MM.1S (cell line): Measurements from ENCODE around the gene PRKCB.

Experiments used
- DNase-seq: peaks from one replicate; pipeline ENCODE4 v3.0.0-alpha.2; 2015
- H2AFZ ChIP-seq: fragments of 300-600 bp; sonication (generic); 2 replicates; pipeline ENCODE4 v1.6.0; 2016; ENCODE audit warnings: antibody characterized with exemption, low read length
- H3F3A ChIP-seq: fragments of 300-600 bp; sonication (generic); 2 replicates; pipeline ENCODE4 v1.6.1; 2016; ENCODE audit warnings: mild to moderate bottlenecking, antibody characterized with exemption, low read length, moderate library complexity, mixed read lengths; ENCODE audit not compliant: insufficient read depth
- H3K27ac ChIP-seq: fragments of 300-600 bp; sonication (generic); 2 replicates; pipeline ENCODE4 v1.5.1; 2016; ENCODE audit warnings: mild to moderate bottlenecking, low read length
- H3K27me3 ChIP-seq: fragments of 300-600 bp; sonication (generic); replicated peaks from 2 replicates; pipeline ENCODE4 v1.6.0; 2016; ENCODE audit warnings: low read length; ENCODE audit not compliant: insufficient read depth
- H3K36me3 ChIP-seq: fragments of 300-600 bp; sonication (generic); replicated peaks from 2 replicates; pipeline ENCODE4 v1.6.1; 2016; ENCODE audit warnings: mild to moderate bottlenecking, low read length, mixed read lengths; ENCODE audit not compliant: insufficient read depth
- H3K4me1 ChIP-seq: fragments of 300-600 bp; sonication (generic); 2 replicates; pipeline ENCODE4 v1.6.1; 2016; ENCODE audit warnings: low read length, mixed read lengths
- H3K4me2 ChIP-seq: fragments of 300-600 bp; sonication (generic); 2 replicates; pipeline ENCODE4 v1.6.0; 2016; ENCODE audit warnings: low read depth, low read length
- H3K4me3 ChIP-seq: fragments of 300-600 bp; sonication (generic); 2 replicates; pipeline ENCODE4 v1.5.1; 2016; ENCODE audit warnings: low read length, mixed read lengths
- H3K79me2 ChIP-seq: fragments of 300-600 bp; sonication (generic); 2 replicates; pipeline ENCODE4 v1.6.1; 2016; ENCODE audit warnings: mixed run types, low read length, mixed read lengths
- H3K9ac ChIP-seq: fragments of 300-600 bp; sonication (generic); 2 replicates; pipeline ENCODE4 v1.6.1; 2016; ENCODE audit warnings: low read length, mixed read lengths
- H3K9me2 ChIP-seq: fragments of 300-600 bp; sonication (generic); replicated peaks from 2 replicates; pipeline ENCODE4 v1.6.1; 2016; ENCODE audit warnings: mild to moderate bottlenecking, low read length, mixed read lengths; ENCODE audit not compliant: insufficient read depth
- H3K9me3 ChIP-seq: fragments of 300-600 bp; sonication (generic); replicated peaks from 2 replicates; pipeline ENCODE4 v1.6.1; 2016; ENCODE audit warnings: mild to moderate bottlenecking, low read length, mixed read lengths; ENCODE audit not compliant: insufficient read depth
- H4K20me1 ChIP-seq: fragments of 300-600 bp; sonication (generic); 2 replicates; pipeline ENCODE4 v1.6.1; 2016; ENCODE audit warnings: mild to moderate bottlenecking, low read length, moderate library complexity, mixed read lengths; ENCODE audit not compliant: insufficient read depth
- CTCF ChIP-seq: fragments of 300-600 bp; sonication (generic); IDR thresholded peaks from 2 replicates; pipeline ENCODE4 v1.5.1; 2016; ENCODE audit warnings: antibody characterized with exemption, low read length, mixed read lengths
- EZH2 ChIP-seq: fragments of 300-600 bp; sonication (generic); optimal IDR thresholded peaks from 2 replicates; pipeline ENCODE3; 2017; ENCODE audit warnings: low read depth, mild to moderate bottlenecking, antibody characterized with exemption, low read length, mixed read lengths
- EZH2phosphoT487 ChIP-seq: fragments of 300-600 bp; sonication (generic); IDR thresholded peaks from 2 replicates; pipeline ENCODE4 v1.6.1; 2018; ENCODE audit warnings: antibody characterized with exemption, low read length

Gene PRKCB

GRCh38 chr16:23840310-23840709 is 4.5 kb downstream of the PRKCB start:
- no peak overlapping the region for H3K27ac ChIP-seq
- H3K9me2 ChIP-seq = no peaks in the 10 kb centered on the region
- no peak overlapping the region for H3K4me2 ChIP-seq
- H3K4me3 ChIP-seq = no peak overlapping the region
- no peaks in the 10 kb centered on the region for H3K9me3 ChIP-seq
- H3F3A ChIP-seq = no peaks in the 10 kb centered on the region
- peaks cover 20% of the 10 kb centered on the region for H3K27me3 ChIP-seq
- H3K9ac ChIP-seq = no peak overlapping the region
- no peak overlapping the region for H2AFZ ChIP-seq
- H3K79me2 ChIP-seq = no peaks in the 10 kb centered on the region
- no peaks in the 10 kb centered on the region for H4K20me1 ChIP-seq
- no peak for TF ChIP-seq CTCF
- no peak for DNase-seq
- peaks cover 6% of the 10 kb centered on the region for H3K4me1 ChIP-seq
- H3K36me3 ChIP-seq = no peaks in the 10 kb centered on the region

- H3K79me2 ChIP-seq = no peaks in the 10 kb centered on the region
- H3K27ac ChIP-seq = no peak overlapping the region
- H3K4me1 ChIP-seq = peaks cover 12% of the 10 kb centered on the region
- H4K20me1 ChIP-seq = no peaks in the 10 kb centered on the region
- H3K9ac ChIP-seq = no peak overlapping the region
- no peak for DNase-seq
- peaks cover 8% of the 10 kb centered on the region for H3K27me3 ChIP-seq
- TF ChIP-seq EZH2phosphoT487 (no peak), CTCF (no peak), EZH2 (no peak)
- no peaks in the 10 kb centered on the region for H3K9me3 ChIP-seq
- no peak overlapping the region for H3K4me2 ChIP-seq
- H3K36me3 ChIP-seq = no peaks in the 10 kb centered on the region
- H3K9me2 ChIP-seq = no peaks in the 10 kb centered on the region
- no peaks in the 10 kb centered on the region for H3F3A ChIP-seq
- no peak overlapping the region for H2AFZ ChIP-seq
- H3K4me3 ChIP-seq = no peak overlapping the region
These were observed 6.4 kb downstream of the PRKCB start for GRCh38 chr16:23842137-23842600.

- H3K4me3 ChIP-seq = no peak overlapping the region
- peak overlapping the region; percentile 7; the same call in 1 of the 2 replicates for H3K27ac ChIP-seq
- no peak overlapping the region for H3K4me2 ChIP-seq
- no peaks in the 10 kb centered on the region for H3K36me3 ChIP-seq
- no peaks in the 10 kb centered on the region for H4K20me1 ChIP-seq
- TF ChIP-seq EZH2 (no peak), EZH2phosphoT487 (no peak), CTCF (no peak)
- no peak overlapping the region for H3K9ac ChIP-seq
- H3F3A ChIP-seq = no peaks in the 10 kb centered on the region
- no peak for DNase-seq
- H3K4me1 ChIP-seq = peaks cover 12% of the 10 kb centered on the region
- no peaks in the 10 kb centered on the region for H3K27me3 ChIP-seq
- H3K79me2 ChIP-seq = no peaks in the 10 kb centered on the region
- H3K9me3 ChIP-seq = no peaks in the 10 kb centered on the region
- H2AFZ ChIP-seq = no peak overlapping the region
- H3K9me2 ChIP-seq = no peaks in the 10 kb centered on the region
These were observed 7.4 kb downstream of the PRKCB start for GRCh38 chr16:23843143-23843542.
